COLO668 (cell line): Measurements from ENCODE around the gene SYNPO2L.

ENCODE experiments used
- DNase-seq: peaks from one replicate; lab custom pipeline; 2025; ENCODE audit not compliant: unreplicated experiment; lab: John Stamatoyannopoulos, UW

The SYNPO2L gene

DNA sequence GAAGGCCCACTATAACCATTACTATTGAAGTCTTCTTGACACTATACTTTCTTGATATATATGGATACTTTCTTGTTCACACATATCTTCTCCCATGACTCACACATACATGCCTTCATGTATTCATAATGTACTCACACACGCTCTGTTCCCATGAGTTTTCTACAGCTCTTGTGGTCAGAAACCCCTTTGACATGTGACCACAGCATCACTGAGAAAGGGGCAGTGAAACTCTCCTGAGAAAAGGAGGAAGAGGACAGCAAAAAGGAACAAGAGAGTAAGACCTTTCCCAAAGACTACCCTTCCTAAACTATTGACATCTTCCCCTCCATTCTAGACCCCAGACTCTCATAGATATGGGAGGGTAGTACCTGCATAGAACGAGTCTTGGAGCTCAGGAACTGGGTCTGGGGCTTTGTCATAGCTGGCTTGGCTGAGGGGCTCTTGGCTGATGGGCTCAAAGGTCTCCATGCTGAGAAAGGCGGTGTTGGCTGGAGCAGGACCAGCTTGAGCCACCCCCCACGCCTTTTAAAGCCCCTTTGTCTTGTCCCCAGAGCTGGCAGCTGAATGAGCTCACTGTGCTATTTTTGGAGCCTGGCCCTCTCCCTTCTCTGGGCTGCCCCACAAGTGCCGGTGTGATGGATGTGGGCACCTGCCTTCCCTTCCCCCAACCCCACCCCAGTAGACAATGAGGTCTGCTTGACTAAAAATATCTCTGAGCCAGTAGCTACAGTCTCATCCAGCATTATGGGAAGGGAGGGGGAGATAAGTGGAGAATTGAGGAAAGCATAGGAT, 5.1 kb downstream of the SYNPO2L start:
- DNase-seq: peak; percentile 24

DNA sequence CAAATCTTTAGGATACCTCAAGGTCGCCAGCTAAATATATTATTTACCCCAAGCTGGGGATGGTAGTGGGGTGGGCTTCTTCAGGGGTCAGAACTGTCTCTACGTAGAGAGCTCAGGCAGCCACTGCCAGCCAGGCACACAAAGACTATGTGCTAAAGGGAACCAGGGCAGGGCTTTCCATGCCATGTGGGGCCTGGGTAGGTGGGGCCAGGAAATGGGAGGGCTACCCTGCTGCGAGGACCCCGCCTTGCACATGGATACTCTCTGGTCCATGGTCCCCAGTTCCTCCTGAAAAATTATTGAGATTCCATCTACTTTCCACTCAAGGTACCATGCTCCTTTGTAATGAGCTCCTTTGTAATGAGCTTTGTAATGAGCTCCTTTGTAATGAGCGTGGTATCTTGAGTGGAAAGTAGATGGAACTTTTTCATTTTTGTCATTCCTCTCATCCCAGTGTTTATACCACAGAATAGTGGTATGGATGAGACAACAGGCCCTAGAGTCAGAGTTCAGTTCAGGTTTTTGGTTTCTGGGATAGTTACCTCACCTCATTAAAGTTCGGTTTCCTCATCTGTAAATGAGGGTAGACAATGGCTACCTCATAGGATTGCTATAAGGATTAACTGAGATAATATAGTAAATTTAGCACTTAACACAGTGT, 5.8 kb downstream of the SYNPO2L start:
- DNase-seq: no peak

DNA sequence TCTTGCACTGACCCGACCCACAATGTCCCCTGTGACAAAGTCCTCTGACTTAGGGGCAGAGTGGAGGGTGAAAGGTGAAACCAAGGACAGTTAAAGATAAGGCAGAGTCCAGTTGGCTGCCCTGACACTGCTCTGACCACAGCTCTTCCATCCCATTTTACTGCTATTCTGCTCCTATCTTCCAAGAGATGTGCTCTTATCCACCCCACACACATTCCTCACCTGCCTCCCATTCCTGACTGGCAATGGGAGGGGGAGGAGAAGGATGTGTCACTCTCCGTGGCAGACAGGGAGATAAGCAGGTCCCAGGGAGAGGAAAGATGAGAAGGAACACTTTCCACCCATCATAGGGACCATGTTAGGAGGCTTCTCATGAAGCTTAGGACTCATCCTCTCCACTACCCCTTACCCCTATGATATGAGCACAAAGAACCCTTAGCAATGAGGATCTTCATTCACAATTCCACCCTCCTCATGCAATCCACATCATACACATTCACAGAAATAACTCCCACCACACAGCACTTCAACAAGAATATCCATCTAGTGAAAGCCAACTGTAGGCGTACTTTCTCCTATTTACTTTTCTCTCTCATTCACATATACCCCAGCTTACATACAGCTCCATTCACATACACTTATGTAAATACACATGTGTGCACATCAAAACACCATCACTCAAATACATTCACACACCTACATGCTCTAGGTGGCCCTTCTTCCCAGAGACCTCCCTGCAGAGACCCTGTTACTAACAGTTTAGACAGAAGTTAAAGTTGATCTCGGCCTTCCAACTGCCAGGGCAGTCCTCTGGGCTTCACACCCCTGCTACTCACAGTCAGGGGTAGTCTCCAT, 6.6 kb downstream of the SYNPO2L start:
- DNase-seq: no peak

DNA sequence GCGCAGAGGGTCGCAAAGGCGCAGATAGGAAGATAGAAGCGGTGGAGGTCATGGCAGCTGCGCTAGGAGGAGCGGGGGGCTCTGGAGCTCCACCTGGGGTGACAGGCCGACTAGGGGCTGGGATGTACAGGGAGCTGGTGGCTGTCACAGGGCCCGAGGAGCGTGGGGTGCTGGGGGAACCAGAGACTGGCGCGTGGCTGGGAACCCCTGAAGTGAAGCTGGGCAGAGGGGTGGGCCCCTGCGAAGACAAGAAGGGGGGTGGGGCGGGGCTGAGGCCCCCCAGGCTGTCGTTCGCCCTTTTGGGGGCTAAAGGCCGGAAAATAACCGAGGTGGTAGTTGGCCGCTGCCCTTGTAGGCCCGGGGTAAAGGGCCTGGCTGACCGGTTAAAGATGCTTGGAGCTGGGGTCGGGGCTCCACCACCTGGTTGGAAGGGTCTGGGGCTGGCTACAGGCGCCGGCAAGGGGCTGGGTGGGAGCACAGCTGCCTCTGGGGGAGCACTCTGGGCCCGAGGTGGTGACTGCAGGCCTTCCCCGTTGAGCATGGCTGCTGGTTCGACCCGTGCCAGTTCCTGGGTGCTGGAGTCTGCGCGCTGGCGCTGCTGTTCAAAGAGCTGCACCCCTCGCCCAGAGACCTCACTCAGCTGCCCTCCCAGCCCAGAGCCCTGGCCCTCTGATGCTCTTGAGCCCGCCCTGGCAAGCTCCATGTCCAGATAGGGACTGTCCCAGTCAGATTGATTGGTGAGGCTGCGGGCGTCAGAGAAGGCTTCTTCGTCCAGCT, 7.8 kb downstream of the SYNPO2L start:
- no peak for DNase-seq

DNA sequence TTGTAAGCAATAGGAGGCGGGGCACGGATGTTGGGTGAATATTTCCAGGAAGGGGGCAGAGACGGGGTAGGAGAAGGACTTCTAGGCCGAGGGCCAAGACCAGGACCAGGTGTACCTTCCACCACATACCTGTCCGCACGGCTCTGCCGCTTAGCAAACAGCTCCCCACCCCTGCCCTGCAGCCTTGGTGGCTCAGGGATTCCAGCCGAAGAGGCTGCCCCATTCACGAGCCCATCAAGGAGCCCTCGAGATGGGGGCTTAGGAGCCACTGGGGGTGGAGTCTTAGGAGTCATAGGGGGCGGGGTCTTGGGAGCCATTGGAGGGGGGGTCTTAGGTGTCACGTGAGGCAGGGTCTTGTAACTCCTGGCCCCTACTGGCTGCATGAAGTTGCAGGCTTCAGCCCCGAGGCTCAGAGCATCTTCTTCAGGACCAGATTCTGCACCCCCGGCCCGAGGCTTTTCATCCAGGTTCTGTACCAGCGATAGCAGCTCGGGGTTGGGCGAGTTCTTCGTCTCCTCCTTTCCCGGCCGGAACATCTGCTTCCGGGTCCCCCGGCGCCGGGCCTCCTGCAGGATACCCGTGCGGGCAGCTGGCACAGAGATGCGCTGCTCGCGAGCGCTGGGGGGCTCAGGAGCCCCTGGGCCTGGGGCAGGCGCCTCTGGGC, 8.5 kb downstream of the SYNPO2L start:
- peak; percentile 64 for DNase-seq

DNA sequence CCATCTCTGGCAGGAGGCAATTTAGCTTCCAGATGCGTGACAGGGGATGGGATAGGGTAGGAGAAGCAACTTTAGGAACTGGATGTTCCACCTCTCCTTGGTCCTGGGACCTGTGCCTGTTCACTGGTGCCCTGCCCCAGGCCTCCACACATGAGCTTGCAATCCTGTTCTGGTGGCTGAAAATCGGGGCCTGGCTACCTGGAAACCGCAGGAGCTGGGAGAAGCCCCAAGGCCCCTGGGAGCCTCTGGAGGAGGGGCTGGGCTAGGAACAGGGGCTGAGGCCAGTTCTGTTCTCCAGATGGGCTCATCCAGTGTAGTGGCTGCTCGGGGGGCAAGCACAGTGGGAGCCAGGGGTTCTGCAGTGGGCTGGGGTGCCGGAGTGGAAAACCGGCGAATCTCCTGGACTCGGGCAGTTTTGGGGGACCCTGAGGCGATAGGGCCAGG, 9.2 kb downstream of the SYNPO2L start:
- DNase-seq: no peak

DNA sequence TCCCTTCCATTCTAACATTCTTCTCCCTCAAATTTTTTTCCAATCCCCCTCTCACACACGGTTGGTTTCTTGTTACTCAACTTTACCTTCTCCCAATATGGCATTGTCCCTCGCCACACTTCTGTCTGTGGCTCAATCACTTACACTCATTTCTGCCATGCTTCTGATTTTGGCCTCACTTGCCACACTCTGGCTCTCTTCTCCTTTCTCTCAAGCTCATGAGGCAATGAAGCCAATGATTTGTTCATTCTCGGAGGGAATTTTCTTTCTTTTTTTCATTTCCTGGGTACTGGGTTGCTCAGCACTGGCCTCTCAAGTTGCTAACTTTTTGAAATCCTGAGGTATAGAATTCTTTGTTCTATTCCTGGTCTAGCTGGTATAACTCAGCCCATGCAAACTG, 10.6 kb downstream of the SYNPO2L start:
- DNase-seq: no peak

DNA sequence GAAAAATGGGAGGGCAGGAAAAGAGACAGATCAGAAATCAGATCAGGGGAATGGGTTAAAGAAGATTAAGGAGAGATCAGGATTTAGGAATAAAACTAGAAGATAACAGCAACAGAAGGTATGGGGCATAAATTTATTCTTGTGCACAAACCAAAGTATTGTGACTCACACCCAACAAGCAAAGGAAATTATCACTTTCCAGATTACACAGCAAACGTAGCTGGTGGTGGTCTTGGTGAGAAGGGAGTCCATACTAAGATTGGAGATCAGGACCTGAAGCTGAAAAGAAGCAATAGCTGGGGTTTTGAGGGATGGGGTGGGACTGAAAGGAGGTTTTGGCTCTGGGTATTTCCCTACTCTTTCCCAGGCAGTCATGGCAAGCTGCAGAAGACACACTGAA, 11.1 kb downstream of the SYNPO2L start:
- no peak for DNase-seq

DNA sequence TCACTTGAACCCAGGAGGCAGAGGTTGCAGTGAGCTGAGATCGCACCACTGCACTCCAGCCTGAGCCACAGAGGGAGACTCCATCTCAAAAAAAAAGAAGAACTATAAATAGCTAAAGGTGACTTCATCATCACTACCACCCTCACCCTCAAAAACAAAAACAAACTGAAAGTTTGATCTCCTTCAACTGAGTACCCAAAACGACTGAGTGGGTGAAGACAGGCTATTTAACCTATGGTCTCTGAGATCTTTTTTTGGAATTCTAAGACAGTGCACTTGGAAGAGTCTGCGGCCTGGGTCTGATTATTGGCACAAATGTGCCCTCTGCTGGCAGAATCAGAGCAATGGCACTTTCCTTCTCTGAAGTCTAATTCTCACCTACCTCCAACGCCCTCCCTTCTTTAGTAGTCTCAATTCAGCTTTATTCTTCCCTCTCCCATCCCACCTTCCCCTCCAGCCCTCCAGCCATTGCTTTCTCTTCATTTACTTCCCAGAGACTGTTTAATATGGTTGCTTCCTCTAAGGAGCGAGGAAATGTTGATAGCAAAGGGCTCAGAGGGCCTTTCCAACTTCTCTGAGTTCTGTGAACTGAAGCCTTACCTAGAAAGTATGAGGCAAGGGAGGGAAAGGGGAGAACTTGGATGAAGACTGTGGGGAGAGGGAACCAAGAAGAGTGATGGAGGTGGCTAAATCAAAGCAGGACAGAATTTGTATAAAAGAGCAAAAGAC, 11.7 kb downstream of the SYNPO2L start:
- peak; percentile 25 for DNase-seq

DNA sequence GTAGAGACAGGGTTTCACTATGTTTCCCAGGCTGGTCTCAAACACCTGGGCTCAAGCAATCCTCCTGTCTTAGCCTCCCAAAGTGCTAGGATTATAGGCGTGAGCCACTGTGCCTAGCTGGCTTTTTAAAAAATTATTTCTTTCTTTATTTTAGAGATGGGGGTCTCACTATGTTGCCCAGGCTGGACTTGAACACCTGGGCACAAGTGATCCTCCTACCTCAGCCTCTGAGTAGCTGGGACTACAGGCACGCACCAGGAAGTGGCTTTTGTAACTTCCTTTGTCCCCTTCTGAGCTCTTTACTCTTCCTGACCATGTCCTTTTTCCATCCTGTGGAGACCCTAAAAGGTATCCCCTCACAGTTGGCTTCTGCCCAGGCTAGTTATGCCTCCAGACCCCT, 12.5 kb downstream of the SYNPO2L start:
- no peak for DNase-seq

DNA sequence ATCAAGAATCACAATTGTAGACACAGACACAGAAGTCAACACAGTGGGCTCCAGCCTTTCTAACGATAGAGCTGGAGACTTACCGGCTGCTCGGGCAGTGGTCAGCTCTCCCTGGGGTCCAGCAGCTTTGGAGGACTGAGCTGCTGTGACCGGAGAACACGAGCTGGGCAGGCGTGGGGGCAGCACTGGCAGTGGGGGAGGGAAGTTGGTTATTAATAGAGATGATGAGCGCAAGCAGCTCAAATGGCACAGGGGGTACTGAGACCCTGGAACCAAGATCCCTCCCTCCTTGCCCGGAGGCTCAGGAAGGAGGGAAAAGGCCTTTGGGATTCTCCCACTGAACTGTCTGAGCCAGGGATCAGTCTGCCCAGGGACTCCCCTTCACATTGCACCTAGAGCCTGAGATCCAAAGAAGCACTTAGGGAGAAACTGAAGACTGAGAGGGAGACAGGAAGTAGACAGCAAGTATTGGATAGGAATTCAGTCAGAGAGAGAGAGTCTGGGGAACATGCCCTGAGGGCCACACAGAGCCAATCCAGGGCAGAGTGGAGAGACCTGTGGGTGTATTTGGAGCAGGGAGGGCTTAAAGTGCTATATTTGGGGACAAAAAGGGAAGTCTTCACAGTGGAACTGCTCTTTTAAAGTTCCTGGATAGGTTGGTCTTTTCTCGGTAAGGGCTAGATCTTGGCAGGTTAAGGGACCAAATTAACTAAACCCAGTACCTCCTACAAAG, 14.3 kb downstream of the SYNPO2L start, which contains the start of gene MYOZ1:
MYOZ1 (minus strand) TSS at position 147 of the 733 bp plus-strand sequence. CDS start 1,457 bp downstream, outside the sequence.
- DNase-seq: no peak

DNA sequence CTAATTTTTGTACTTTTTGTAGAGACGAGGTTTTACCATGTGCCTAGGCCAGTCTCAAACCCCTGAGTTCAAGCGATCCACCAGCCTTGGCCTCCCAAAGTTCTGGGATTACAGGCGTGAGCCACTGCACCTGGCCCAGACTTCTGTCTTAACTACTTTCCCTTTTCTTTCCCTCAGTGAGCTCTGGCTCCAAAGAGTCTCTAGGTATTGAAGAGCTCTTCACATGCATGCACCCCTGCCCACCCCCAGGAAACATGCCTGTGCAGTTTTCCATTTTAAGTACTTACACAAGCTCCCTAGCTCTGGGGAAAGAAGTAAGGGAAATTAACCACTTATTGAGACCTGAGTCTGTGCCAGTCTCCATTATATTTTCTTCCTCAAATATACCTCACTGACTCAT, 16.5 kb downstream of the SYNPO2L start:
- DNase-seq: no peak

DNA sequence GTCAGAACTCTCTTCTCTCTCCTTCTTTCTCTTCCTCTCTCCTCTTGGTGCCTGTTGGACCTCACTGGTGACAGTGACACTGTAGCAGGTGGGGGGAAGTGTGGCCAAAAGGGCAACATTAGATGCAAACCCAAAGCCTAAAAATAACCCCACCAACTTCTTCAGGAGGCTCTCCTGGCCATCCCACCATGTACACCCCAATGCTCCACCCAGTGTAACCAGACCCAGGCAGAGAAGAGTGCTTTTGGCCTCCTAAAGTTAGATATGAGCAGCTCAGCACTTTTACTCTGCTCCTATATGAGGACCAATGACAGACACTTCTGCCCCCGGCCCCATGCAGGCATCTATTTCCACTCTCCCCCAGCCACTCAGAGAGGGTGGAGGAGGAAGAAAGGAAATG, 20.0 kb downstream of the SYNPO2L start:
- no peak for DNase-seq

DNA sequence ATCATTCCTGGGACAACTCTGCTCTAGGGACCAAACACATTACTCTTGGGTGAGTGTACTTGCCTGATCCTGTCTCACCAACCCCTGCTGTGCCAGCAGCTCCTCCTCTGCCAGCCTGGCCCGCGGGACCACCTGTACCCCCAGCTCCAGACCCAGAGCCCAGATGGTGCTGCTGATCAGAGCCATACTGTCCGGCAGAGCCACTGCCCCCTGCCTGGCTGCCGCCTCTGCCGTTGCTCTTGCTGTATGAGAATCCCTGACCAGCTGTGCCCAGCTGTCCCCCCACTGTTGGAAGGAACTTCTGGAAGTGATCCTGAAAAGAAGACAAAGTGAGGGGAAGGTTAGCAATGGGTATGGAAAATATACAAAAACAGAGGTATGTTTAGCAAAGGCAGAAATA, 21.4 kb downstream of the SYNPO2L start:
- no peak for DNase-seq

DNA sequence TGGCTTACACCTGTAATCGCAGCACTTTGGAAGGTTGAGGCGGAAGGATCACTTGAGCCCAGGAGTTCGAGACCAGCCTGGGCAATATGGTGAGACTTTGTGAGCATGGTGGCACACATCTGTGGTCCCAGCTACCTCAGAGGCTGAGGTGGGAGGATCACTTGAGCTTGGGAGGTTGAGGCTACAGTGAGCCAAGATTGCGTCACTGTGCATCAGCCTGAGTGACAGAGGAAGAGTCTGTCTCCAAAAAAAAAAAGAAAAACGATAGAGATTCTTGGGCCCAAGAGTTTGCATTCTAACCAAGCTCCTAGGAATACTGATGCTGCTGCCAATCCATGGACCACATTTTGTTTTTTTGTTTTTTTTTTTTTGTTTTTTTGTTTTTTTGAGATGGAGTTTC, 26.7 kb downstream of the SYNPO2L start:
- DNase-seq: no peak

DNA sequence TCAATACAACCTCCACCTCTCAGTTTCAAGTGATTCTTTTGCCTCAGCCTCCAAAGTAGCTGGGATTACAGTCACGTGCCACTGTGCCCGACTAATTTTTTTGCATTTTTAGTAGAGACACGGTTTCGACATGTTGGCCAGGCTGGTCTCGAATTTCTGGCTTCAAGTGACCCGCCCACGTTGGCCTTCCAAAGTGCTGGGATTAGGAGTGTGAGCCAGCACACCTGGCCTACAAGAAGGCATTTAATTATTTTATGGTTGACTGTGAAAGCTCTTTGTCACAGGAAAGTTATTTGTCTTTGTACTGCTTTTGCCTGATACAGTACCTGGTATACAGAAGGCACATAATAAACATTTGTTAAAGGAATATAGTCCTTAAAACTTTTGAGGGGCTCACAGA, 27.4 kb downstream of the SYNPO2L start:
- DNase-seq: no peak

DNA sequence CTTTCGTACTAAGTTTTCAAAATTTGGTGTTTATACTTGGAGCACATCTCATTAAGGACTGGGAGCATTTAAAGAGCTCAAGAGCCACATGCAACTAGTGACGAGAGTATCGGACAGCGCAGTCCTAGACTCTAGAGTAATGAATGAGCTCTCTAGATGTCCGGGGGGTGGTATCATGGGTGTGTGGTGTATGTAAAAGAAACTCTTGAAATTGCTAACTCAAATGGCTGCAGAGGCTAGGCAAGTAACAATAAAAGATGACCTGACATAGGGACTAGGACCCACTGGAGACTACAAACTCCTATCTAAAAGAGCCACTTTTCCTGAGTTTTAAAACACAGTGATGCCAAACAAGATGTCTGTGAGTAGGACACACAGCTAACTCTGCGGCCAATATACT, 28.5 kb downstream of the SYNPO2L start:
- no peak for DNase-seq

DNA sequence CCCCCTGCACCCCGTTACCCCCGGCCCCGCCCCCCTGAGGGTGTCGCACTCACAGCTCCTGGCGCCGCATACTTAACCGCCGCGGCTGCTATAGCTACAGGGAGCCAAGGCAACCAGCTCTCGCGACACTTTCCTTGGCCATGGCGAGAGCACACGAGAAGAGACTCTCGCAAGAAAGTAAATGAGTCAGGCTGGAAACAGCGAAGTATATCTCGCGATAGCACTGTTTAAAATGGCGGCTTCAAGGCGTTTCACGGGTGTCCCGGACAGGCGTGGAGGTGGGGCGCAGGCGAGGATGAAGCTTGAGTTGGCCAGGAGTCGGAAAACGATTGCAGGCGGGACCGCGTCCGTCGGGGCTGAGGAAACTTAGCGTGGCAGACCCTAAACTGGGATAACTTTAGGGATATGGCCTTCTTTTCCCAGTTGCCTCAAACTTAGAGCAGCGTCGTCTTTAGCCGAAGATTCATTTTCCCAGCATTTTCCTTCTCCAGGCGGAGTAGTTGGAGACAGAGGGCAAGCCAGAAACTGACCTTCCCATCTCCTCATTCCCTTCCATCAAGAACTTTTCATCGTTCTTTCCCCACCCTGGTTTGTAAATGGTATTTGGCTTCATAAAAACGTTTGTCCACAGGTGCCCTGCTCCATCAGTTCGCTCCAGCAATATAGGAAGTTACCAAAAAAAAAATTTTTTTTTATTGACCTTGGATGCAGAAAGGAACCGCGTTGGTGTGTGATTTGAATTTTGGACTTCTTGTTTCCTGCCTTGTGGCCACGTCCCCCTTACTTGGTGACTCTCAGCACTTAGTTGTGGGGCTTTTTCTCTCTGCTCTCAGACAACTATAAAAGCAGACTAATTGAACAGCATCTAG, 29.7 kb downstream of the SYNPO2L start:
- DNase-seq: peak; percentile 92
